K562 (cell line): Measurements from ENCODE around the gene SIGLEC6. TPM values are rescaled to one million over a fixed set of nuclear protein-coding genes. Genes with fewer than 3 reads are reported as not detected.

Experiments
- ARID2 ChIP-seq: fragments of 450-650 bp; IDR thresholded peaks from 2 replicates; pipeline ENCODE4 v1.6.1; 2017; ENCODE audit warnings: antibody characterized with exemption, mild to moderate bottlenecking
- ARNT ChIP-seq, 2 experiments: fragments of 450-650 bp; IDR thresholded peaks; 2 replicates each; pipeline ENCODE4 v1.6.1; 2016; ENCODE audit warnings: mild to moderate bottlenecking in 1 of 2
- BCOR ChIP-seq: fragments of 450-650 bp; IDR thresholded peaks from 2 replicates; pipeline ENCODE4 v1.6.1; 2016
- CTCF ChIP-seq, 3 experiments: IDR thresholded peaks in 2 of 3; conservative IDR thresholded peaks in 1 of 3; 2 replicates each; pipeline ENCODE4 v1.5.1; 2011 to 2012; ENCODE audit warnings: low read length in 3 of 3, mild to moderate bottlenecking in 3 of 3, control low read depth in 2 of 3, improper control_type of control experiment in 1 of 3, inconsistent platforms in 1 of 3, low read depth in 1 of 3, mixed read lengths in 1 of 3, moderate library complexity in 1 of 3; ENCODE audit not compliant: insufficient read depth in 2 of 3
- FOXA3 ChIP-seq, 2 experiments: fragments of 450-650 bp in 1 of 2; sonication (generic) in 1 of 2; formaldehyde crosslinking; IDR thresholded peaks in 1 of 2; conservative IDR thresholded peaks in 1 of 2; 2 replicates each; pipeline versions ENCODE4 v1.4.0 to v1.8.0; 2020 to 2022; ENCODE audit warnings: mild to moderate bottlenecking in 2 of 2, missing genetic modification reagents in 1 of 2
- GTF2A2 ChIP-seq: IDR thresholded peaks from 2 replicates; pipeline ENCODE4 v1.6.1; 2016; ENCODE audit warnings: mild to moderate bottlenecking, missing genetic modification characterization, missing compliant biosample characterization
- IRF9 ChIP-seq: fragments of 450-650 bp; IDR thresholded peaks from 2 replicates; pipeline ENCODE4 v1.6.1; 2016; ENCODE audit warnings: missing biosample characterization, missing genetic modification characterization
- JUND ChIP-seq, 2 experiments: IDR thresholded peaks; 2 replicates in 1 of 2; 3 replicates in 1 of 2; pipeline ENCODE4 v1.6.1; 2011; ENCODE audit warnings: borderline replicate concordance in 2 of 2, low read depth in 2 of 2, low read length in 2 of 2, improper control_type of control experiment in 1 of 2, missing biosample characterization in 1 of 2, missing genetic modification characterization in 1 of 2, missing genetic modification reagents in 1 of 2
- NCOA4 ChIP-seq: fragments of 450-650 bp; IDR thresholded peaks from 2 replicates; pipeline ENCODE4 v1.6.1; 2018; ENCODE audit warnings: mild to moderate bottlenecking; ENCODE audit not compliant: partially characterized antibody
- POU5F1 ChIP-seq: fragments of 150-350 bp; IDR thresholded peaks from 2 replicates; pipeline ENCODE4 v1.6.1; 2014; ENCODE audit warnings: borderline replicate concordance, low read length, low read depth, mild to moderate bottlenecking; ENCODE audit not compliant: partially characterized antibody
- RBM15 ChIP-seq: fragments of 200-400 bp; formaldehyde crosslinking; IDR thresholded peaks from 2 replicates; pipeline ENCODE4 v1.6.1; 2018; ENCODE audit warnings: mild to moderate bottlenecking, low read length, moderate library complexity; ENCODE audit not compliant: insufficient read depth
- RUNX1 ChIP-seq: sonication (generic); IDR thresholded peaks from 2 replicates; pipeline ENCODE4 v1.6.1; 2016; ENCODE audit warnings: antibody characterized with exemption, low read depth
- SNIP1 ChIP-seq: fragments of 450-650 bp; IDR thresholded peaks from 2 replicates; pipeline ENCODE4 v1.7.1; 2017; ENCODE audit warnings: low read depth, mild to moderate bottlenecking
- SRSF3 ChIP-seq: fragments of 200-400 bp; formaldehyde crosslinking; IDR thresholded peaks from 2 replicates; pipeline ENCODE4 v1.6.1; 2016; ENCODE audit warnings: mild to moderate bottlenecking, low read length, moderate library complexity; ENCODE audit not compliant: insufficient read depth
- STAT5B ChIP-seq: fragments of 250-450 bp; sonication (Bioruptor Pico); IDR thresholded peaks from 2 replicates; pipeline ENCODE4 v1.8.0; 2021; ENCODE audit warnings: mild to moderate bottlenecking, inconsistent platforms
- TCF7 ChIP-seq: sonication (generic); IDR thresholded peaks from 2 replicates; pipeline ENCODE4 v1.6.1; 2016; ENCODE audit warnings: antibody characterized with exemption, borderline replicate concordance
- ZBTB7A ChIP-seq: IDR thresholded peaks from 2 replicates; pipeline ENCODE4 v1.6.1; 2011; ENCODE audit warnings: low read depth, mild to moderate bottlenecking, low read length, moderate library complexity, borderline replicate concordance; ENCODE audit not compliant: control insufficient read depth
- ZFP36 ChIP-seq: fragments of 150-350 bp; IDR thresholded peaks from 2 replicates; pipeline ENCODE4 v1.6.1; 2018; ENCODE audit warnings: low read length, low read depth; ENCODE audit not compliant: partially characterized antibody
- ZNF609 ChIP-seq: sonication (generic); formaldehyde crosslinking; IDR thresholded peaks from 2 replicates; pipeline ENCODE4 v1.8.1; 2023; ENCODE audit warnings: missing genetic modification reagents, mild to moderate bottlenecking, borderline replicate concordance
- ZNF778 ChIP-seq: fragments of 450-650 bp; formaldehyde crosslinking; IDR thresholded peaks from 2 replicates; pipeline ENCODE4 v1.4.0; 2020; ENCODE audit warnings: mild to moderate bottlenecking, moderate library complexity
- polyA plus RNA-seq, 8 experiments: library from polyadenylated mRNA; depleted of rRNA in 4 of 8; stranded (reverse) in 5 of 8; unstranded in 3 of 8; fragments of >200 nt; fragmentation: Nextera tagmentation in 2 of 8; fragmentation: Illumina TruSeq in 1 of 8; extraction: Ambion mirVana in 2 of 8; extraction: Trizol in 1 of 8; gene quantifications; 2 replicates each; pipeline versions ENCODE4 v1.2.1 to v1.2.3, GENCODE V29; 2011 to 2014; ENCODE audit warnings: inconsistent platforms in 1 of 8, missing spikeins in 1 of 8
- total RNA-seq, 7 experiments: library from RNA; depleted of rRNA in 6 of 7; stranded (reverse); fragments of >200 nt in 6 of 7; fragmentation: Illumina TruSeq in 2 of 7; extraction: Trizol in 2 of 7; gene quantifications; 2 replicates each; pipeline versions ENCODE4 v1.2.1 to v1.2.3, GENCODE V29; 2011 to 2021; ENCODE audit warnings: low replicate concordance in 1 of 7

The SIGLEC6 gene
- total and polyA plus RNA-seq, 9 of the 15 experiments (the other 6 are each of a cell fraction or from before 2014, with no cell fraction given): 0.03 to 17.5 (median 0.71) TPM

- TF ChIP-seq ZNF609 (CRISPR knock-in tag): peak; percentile 84; the same call in 1 of the 2 replicates
- TF ChIP-seq IRF9 (tag): no peak
- no peak for TF ChIP-seq SNIP1
- TF ChIP-seq NCOA4: no peak
- TF ChIP-seq ARID2: no peak
- TF ChIP-seq STAT5B (CRISPR knock-in tag): no peak
- TF ChIP-seq GTF2A2 (tag): no peak
- no peak for TF ChIP-seq ZFP36
- no peak for TF ChIP-seq TCF7
- no peak for TF ChIP-seq RUNX1
- TF ChIP-seq FOXA3 (CRISPR knock-in tag; conservative IDR thresholded peaks at IDR 0.05 in 1 of 2, IDR thresholded peaks at IDR 0.05 in 1 of 2): no peak
- no peak for TF ChIP-seq RBM15
- no peak for TF ChIP-seq ZNF778 (CRISPR knock-in tag)
- TF ChIP-seq POU5F1: no peak
- peak; percentile 64 for TF ChIP-seq JUND (IDR thresholded peaks at IDR 0.05; ENCODE audit: borderline replicate concordance, low read depth, low read length)
- peak; percentile 71; the same call in 1 of the 3 replicates for TF ChIP-seq JUND (tag; IDR thresholded peaks at IDR 0.05; ENCODE audit: borderline replicate concordance, low read depth, low read length)
- TF ChIP-seq ZBTB7A: peak; percentile 43; the same call in 1 of the 2 replicates
- no peak for TF ChIP-seq BCOR
- TF ChIP-seq CTCF (IDR thresholded peaks at IDR 0.05 in 2 of 3, conservative IDR thresholded peaks at IDR 0.05 in 1 of 3; ENCODE audit: insufficient read depth in 2 of 3, low read depth in 1 of 3, low read length in 3 of 3): no peak; a peak in 1 of 6 replicates
- no peak for TF ChIP-seq SRSF3
- 0 out of 4 replicates have a peak, but pooled peaks of 1 of the 2 experiments have one; percentile 13 for TF ChIP-seq ARNT (IDR thresholded peaks at IDR 0.05)
These were observed 21.7 kb upstream of the SIGLEC6 start (continued) for GRCh38 chr19:51552996-51553725.
